NCI-H1930 (cell line): Measurements from ENCODE around the gene MAD1L1.
"Not testable (repeated sequence)": the region's sequence is repeated elsewhere in the genome, so short reads cannot be mapped to it uniquely, and the experiment has no call there.

Source experiments
- DNase-seq, 2 experiments: peaks; one replicate each; lab custom pipeline; 2025; lab: John Stamatoyannopoulos, UW

MAD1L1 gene

DNA sequence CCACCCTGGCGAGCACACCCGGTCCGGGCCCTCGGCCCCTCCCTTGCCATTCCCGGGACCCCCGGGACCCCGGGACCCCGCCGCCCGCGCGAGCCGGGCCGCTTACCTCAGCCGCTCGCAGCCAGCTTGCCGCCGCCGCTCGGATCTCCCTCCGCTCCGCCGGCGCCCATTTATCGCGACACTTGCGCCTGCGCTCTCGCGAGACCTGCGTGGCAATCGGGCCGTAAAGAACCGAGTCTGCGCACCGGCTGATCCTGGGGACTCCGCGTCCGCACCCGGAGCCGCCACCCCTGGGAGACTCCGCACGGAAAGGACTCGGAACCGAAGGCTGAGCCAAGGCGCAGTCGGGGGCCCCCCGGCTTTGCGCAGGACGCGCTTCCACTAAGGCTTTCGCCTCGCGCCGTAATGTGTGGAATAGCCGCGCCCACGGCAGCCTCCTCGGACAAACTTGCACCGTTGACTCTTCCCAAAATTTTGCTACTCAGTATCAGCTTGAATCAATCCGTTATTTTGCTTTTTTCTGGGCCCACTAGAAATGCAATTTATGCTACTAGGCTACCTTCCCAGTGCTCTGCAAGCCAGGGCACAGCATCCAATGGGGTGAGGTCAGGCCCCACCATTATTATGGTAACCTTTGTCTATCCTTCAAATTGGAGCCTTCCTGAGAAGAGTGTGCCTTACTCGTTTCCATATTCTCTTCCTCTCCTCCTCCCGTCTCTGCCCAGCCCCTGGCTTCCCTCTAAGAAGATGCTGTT is at the start of gene MAD1L1:
Gene MAD1L1, minus strand, starts transcription at position 180 of the 755 bp plus-strand sequence. CDS start 2,812 bp downstream, outside the sequence.
- DNase-seq = peak; percentile 82 to 92

GRCh38 chr7:2282185-2282751 is 49.5 kb upstream of the MAD1L1 start:
- DNase-seq = no peak

GRCh38 chr7:2281541-2281940 is 48.8 kb upstream of the MAD1L1 start:
- no peak for DNase-seq

DNA sequence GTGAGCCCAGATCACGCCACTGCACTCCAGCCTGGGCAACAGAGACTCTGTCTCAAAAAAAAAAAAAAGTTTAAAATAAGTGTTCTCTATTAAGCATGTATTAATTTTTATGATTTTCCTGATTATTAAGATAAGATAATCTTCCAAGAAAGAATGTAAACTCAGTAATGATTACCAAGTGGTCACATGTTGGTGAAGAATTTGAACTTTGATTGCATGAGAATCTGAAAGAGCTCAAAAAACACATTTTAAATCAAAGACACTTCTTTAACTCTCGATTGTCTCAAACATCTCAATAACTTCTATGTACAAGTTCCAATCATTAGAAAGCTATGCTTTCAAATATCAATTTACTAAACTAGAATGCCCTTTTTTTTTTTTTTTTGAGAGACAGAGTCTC is 47.7 kb upstream of the MAD1L1 start:
- DNase-seq = no peak

DNA sequence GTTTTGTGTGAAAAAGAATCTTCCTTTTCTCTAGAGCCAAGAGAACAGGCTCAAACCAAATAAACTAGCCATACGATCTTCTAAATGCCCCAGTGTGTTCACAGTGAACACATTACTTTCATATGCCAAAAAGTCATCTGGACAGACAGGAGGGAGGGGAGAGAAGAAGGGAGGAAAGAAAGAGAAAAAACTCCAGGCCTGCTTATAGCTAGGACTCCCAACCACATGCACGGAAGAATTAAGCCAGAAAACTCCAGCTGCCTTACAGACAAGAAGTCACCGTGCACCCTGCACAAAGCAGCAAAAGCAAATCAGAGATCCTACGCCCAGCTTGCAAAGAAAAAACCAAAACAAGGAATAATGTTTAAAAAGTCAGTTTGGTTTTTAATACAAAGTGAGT is 47.2 kb upstream of the MAD1L1 start:
- DNase-seq = no peak

DNA sequence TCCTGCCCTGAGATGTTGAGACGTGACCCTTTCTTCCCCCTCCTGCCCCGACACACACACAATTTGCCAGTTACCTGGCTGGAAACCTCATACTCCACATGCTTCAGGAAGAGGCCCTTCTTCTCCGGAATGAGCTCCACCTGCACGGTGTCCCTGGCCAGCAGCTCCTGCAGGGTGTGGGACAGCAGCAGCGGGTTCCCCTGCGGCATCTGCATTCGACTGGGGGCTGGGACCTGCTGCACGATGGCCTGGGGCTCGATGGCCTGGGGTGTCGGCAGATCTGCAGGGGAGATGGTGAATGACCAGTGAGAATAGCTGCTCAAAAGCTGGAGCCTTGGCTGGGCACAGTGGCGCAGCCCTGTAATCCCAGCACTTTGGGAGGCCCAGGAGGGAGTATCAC is 45.3 kb upstream of the MAD1L1 start:
- DNase-seq = no peak

DNA sequence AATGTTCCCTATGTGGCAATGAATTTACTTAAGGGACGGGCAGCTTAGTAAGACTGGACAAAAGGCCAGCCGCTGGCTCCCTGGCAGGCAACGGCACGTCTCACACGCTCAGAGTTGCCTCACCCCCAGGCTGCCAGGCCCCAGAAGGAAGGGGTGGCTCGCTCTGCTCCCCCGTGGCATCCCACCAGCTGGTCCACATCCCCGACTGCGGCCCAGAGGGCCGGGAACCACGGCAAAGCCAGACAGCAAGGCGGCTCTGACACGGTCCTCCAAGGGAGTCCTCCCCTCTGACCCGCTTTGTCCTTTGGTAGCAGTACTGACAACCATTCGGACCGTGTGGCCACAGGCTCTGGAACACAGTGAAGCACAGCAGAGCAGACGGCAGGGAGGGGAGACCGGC is 43.4 kb upstream of the MAD1L1 start:
- no peak for DNase-seq

DNA sequence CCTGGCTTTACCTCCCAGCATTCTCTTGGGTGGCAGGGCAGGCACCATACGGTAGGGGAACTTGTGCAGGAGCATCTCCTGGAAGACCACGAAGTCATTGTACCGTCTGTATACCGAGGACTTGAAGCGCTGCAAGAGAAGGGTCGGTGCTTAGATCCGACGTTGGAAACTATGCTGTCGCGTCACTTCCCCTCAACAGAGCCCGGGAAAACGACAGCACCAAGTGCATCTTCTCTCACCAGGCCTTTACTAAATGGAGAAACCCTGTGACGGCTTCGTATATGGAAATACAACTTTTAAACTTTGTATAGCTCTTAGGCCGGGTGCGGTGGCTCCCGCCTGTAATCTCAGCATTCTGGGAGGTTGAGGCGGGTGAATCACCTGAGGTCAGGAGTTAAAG is 42.4 kb upstream of the MAD1L1 start:
- DNase-seq = no peak

DNA sequence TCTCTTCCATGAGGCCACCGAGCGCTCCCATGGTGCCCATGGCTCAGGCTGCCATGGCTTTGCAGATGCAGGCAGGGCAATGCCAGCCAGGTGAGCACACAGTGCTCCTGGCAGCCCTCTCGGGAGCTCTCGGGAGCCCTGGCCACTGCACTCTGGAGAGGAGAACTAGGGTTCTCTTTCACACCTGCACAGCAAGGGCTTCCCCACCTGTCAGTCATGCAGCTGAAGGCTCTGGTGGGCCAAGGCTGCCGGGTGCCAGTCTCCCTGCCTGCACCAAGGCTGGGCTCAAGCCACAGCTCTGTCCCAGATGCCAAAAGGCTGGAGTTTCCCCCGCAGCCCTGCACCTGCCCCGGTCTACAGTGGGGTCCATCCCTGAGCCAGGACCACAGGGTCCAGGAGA is 41.9 kb upstream of the MAD1L1 start:
- DNase-seq = no peak

GRCh38 chr7:2273866-2274265 is 41.1 kb upstream of the MAD1L1 start:
- no peak for DNase-seq

GRCh38 chr7:2272031-2272430 is 39.3 kb upstream of the MAD1L1 start:
- DNase-seq = no peak

DNA sequence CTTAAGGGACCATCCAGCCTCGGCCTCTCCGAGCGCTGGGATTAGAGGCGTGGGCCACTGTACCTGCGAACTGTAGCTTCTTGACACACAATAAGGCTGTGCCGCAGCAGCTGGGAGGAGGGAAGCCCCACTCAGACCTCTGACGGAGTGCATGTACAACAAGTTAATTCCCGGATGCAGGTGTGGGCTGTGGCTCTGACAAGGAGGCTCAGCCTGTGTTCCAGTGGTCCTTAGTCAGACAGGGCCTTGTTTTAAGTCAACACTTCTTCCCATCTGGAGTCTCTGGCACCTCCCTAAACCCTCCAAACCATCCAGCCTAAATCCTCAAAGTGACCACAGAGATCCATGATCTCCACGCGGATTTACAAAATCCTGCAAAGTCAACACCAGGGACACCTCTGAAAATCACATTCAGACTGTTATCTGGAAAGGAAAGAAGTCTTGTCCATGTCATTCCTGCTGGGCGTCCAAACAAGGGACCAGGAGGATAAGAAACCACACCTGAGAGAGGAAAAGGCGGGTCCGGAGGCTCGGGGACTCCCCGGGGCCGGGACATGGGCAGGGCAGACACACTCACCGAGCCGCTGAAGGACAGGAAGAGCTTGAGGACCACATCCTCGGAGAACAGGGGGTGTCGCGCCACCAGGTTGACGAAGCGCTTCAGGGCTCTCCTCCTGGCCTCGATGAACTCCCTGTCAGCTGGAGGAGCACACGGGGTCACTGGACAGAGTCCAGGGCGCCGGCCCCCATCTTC is 38.7 kb upstream of the MAD1L1 start:
- no peak for DNase-seq

GRCh38 chr7:2270495-2270894 is 37.8 kb upstream of the MAD1L1 start:
- no peak for DNase-seq

DNA sequence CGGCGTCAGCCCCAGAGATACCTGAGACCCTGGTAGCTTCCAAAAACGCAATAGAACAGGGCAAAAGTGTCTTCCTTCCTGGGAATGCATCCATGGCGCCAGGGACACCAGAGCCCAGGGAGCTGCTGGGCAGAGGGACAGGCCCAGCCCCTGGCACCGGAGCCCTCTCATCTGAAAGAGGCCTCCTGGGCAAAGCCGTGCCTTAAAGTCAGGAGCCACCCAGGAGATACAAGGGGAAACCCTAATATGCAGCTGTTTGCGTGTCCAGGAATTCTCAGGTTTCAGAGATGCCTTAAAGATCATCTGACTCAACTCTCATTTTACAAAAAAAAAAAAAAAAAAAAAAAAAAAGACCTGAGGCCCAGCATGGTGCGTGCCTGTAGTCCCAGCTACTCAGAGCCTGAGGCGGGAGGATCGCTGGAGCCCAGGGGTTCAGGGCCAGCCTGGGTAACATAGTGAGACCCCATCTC is 37.3 kb upstream of the MAD1L1 start:
- DNase-seq = no peak

DNA sequence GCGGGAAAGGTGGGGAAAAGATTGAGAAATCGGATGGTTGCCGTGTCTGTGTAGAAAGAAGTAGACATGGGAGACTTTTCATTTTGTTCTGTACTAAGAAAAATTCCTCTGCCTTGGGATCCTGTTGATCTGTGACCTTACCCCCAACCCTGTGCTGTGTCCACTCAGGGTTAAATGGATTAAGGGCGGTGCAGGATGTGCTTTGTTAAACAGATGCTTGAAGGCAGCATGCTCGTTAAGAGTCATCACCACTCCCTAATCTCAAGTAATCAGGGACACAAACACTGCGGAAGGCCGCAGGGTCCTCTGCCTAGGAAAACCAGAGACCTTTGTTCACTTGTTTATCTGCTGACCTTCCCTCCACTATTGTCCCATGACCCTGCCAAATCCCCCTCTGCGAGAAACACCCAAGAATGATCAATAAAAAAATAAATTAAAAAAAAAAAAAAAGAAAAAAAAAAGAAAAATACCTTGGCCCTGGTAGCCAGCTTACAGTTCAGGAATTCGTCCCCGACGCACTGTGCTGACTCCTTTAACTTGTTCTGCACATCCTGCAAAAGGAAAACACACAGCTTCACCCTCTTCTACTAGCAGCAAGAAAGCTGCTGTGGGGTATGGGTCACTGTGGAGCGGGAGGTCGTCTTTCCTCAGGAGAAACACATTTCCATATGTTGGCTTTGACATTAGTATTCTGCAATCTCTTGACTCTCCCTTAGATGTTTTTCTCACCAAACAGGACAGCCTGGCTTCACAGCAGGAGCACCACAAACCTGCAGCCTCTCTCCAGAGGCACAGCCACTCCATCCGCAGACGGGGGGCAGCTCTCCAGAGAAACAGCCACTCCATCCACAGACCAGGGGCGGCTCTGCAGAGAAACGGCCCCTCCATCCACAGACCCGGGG is 36.6 kb upstream of the MAD1L1 start:
- DNase-seq = not testable (repeated sequence)

- DNase-seq = no peak
Observed at GRCh38 chr7:2266911-2267310, 34.2 kb upstream of the MAD1L1 start.

DNA sequence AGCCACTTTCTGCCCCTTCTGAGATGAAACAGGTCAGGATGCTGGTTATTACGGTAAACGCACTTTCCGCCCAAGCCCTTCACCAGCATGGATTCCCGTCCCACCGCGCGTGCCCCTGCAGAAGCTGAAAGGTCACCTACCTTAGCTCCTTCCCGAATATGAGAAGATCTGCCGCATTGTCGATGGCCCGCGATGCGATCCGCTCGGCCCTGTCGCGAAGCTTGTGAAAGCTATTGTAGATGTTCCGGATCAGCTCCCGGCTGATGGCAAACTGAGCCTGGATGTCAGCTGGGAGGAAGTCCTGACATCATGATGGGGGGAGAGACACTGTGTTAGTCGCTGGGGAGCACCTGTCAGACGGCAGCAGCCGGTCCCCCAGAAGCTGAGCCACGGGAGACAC is 31.4 kb upstream of the MAD1L1 start:
- DNase-seq = no peak

DNA sequence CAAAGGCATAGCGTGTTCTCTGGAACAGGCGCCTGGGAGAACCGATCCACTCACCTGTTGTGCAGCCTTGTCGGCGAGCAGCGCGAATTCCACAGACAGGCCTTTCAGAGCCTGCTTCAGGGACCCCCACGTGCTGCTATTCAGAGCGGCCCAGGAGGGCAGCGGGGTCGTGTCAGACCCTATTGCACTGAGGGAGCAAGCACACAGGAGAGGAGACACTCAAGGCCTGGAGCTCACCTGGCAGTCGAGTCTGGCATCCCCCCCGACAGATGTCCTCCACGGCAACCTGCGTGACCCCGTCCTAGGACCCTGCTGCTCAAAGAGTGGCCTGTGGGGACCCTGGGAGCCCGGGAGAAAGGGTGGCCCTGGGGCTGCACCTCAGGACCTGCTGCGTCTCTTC is 30.4 kb upstream of the MAD1L1 start:
- DNase-seq = no peak

DNA sequence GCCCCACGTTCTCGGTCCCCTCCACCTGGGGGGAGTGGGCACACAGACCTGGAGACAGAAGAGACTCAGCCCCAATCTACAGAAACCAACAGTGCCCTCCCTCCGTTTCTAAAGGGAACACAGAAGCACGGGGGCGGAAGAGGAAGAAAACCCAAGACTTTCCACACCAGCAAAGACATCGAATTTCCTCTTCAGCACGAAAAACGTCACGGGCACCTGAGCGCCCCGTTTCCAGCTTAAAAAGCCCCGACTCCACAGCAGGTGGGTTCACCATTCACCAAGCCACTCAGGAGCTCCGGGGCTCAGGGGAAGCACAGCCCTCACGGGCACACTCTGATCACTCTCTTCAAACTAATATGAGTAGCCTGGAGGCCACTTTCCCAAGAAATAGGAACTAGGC is 28.9 kb upstream of the MAD1L1 start:
- DNase-seq = no peak

DNA sequence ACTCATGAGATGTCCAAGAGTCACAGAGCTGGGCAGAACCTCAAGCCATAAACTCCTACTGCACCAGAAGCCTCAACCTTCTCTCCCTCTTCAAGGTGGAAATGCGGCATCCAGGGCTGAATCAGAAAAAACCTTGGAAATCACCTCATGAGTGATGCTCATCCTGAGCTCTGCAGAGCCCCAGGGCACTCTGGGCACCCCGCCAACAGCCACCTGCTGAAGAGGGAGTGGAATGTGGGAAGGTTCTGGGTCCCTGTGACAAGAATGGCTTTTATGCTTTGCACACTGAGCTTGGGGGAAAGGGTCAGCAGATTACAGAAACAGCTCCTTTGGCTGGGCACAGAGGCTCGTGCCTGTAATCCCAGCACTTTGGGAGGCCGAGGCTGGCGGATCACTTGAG is 28.1 kb upstream of the MAD1L1 start:
- no peak for DNase-seq

- no peak for DNase-seq
Observed at GRCh38 chr7:2259480-2259879, 26.7 kb upstream of the MAD1L1 start.
